Aorta (tissue), 5 donors: ENCODE results near the gene PPARG. TPM values are rescaled to one million over a fixed set of nuclear protein-coding genes. Genes with fewer than 3 reads are reported as not detected.
A peak's percentile ranks its signal among the peaks of the same experiment; 100 is the strongest.

Source experiments
- ATAC-seq: fragments of 200-7000 bp; cut with Tn5 transposase; one replicate; pipeline ENCODE4 v1.9.1; 2022; ENCODE audit warnings: moderate library complexity; ENCODE audit not compliant: low FRiP score
- DNase-seq, 2 donors: peaks; one replicate each; pipeline ENCODE4 v3.0.0-alpha.2; 2020
- H3K27ac ChIP-seq, 2 donors: one replicate each; pipeline ENCODE4 v1.5.1; 2013; ENCODE audit warnings: low read length in 2 of 2, mild to moderate bottlenecking in 2 of 2, moderate library complexity in 2 of 2, control low read depth in 1 of 2, inconsistent platforms in 1 of 2, low read depth in 1 of 2
- H3K27me3 ChIP-seq, 2 donors: one replicate each; pipeline ENCODE4 v1.6.1; 2013; ENCODE audit warnings: control low read depth in 1 of 2, low read length in 1 of 2, mild to moderate bottlenecking in 1 of 2, moderate library complexity in 1 of 2; ENCODE audit not compliant: insufficient read depth in 2 of 2, control insufficient read depth in 1 of 2
- H3K36me3 ChIP-seq, 2 donors: one replicate each; pipeline ENCODE4 v1.6.1; 2013; ENCODE audit warnings: control low read depth in 1 of 2, low read length in 1 of 2, mild to moderate bottlenecking in 1 of 2; ENCODE audit not compliant: insufficient read depth in 2 of 2, control insufficient read depth in 1 of 2
- H3K4me1 ChIP-seq, 2 donors: one replicate each; pipeline ENCODE4 v1.6.1; 2013; ENCODE audit warnings: low read length in 2 of 2, control low read depth in 1 of 2, mild to moderate bottlenecking in 1 of 2, moderate library complexity in 1 of 2; ENCODE audit not compliant: insufficient read depth in 2 of 2, control insufficient read depth in 1 of 2
- H3K4me3 ChIP-seq, 2 donors: one replicate each; pipeline ENCODE4 v1.5.1; 2013; ENCODE audit warnings: low read length in 2 of 2, control low read depth in 1 of 2, mild to moderate bottlenecking in 1 of 2
- H3K9me3 ChIP-seq: one replicate; pipeline ENCODE4 v1.6.1; 2013; ENCODE audit warnings: mild to moderate bottlenecking, low read length; ENCODE audit not compliant: control insufficient read depth
- WGBS, 2 donors: extraction: QIAGEN DNeasy Blood & Tissue Kit; methylation state at CpG; one replicate each; pipeline ENCODE4 v1.1.7; 2013; 5-methylcytosine and 5-hydroxymethylcytosine counted together
- intact Hi-C, 2 donors: fragments of 100-400 bp; cut with DNase I; formaldehyde crosslinking; loops; one replicate each; pipeline versions ENCODE4 v1.14.2 to v1.15.0; 2022
- polyA plus RNA-seq, 2 donors: library from polyadenylated mRNA; stranded (reverse); fragments of 200-250 nt; gene quantifications; one replicate each; pipeline ENCODE4 v1.2.3, GENCODE V29; 2013
- total RNA-seq, 2 donors: library from RNA; stranded (reverse); fragmentation: NEBNext Ultra II Directional; extraction: Animal tissue kit (Norgen Biotek cat#: 25700); gene quantifications; one replicate each; pipeline ENCODE4 v1.2.1, GENCODE V29; 2021
- donor health status: healthy with polysubstance abuse.
- donor health status: Bipolar disorder and iron deficiency.
- donor health status: DM: no; HTN: no; CAD: no.
- donor health status: DM: no; HTN: no; CAD: no.
- donor health status: DM: yes; HTN: yes; CAD: no.

Gene PPARG
- total and polyA plus RNA-seq, 4 donors: 5.1 to 21.0 (median 17.5) TPM

GRCh38 chr3:12440927-12441714 is 152.3 kb downstream of the PPARG start:
- 17 to 21% methylated on average over 20 to 21 of the region's 21 CpGs for WGBS, 2 donors
- H3K4me3 ChIP-seq: no peak overlapping the region
- H3K9me3 ChIP-seq: no peaks in the 10 kb centered on the region
- ATAC-seq (peak; percentile 75), DNase-seq (peak; percentile 78 to 84)
- no peaks in the 10 kb centered on the region for H3K36me3 ChIP-seq
- no peaks in the 10 kb centered on the region for H3K4me1 ChIP-seq
- intact Hi-C loops: no loop called here
- no peak overlapping the region for H3K27ac ChIP-seq
- H3K27me3 ChIP-seq: no peaks in the 10 kb centered on the region

GRCh38 chr3:12442654-12443501 is 154.0 kb downstream of the PPARG start:
- DNase-seq (peak in 1 of 2 donors; percentile 28), ATAC-seq (no peak)
- Histone ChIP-seq H3K36me3 (no peaks in the 10 kb centered on the region), H3K4me1 (no peaks in the 10 kb centered on the region), H3K9me3 (peaks cover 1% of the 10 kb centered on the region), H3K4me3 (no peak overlapping the region), H3K27me3 (no peaks in the 10 kb centered on the region), H3K27ac (no peak overlapping the region)
- WGBS, 2 donors: 38 to 52% methylated on average over 20 of the region's 20 CpGs
- intact Hi-C loops: no loop called here

- no peaks in the 10 kb centered on the region for H3K27me3 ChIP-seq
- 87 to 89% methylated on average over 10 of the region's 10 CpGs for WGBS, 2 donors
These were observed 155.1 kb downstream of the PPARG start for GRCh38 chr3:12443781-12444522.

GRCh38 chr3:12444582-12445471 is 156.0 kb downstream of the PPARG start:
- DNase-seq: peak in 1 of 2 donors; percentile 64
- Histone ChIP-seq H3K27me3 (no peaks in the 10 kb centered on the region), H3K4me1 (no peaks in the 10 kb centered on the region), H3K36me3 (no peaks in the 10 kb centered on the region), H3K9me3 (peaks cover 1% of the 10 kb centered on the region), H3K27ac (no peak overlapping the region), H3K4me3 (no peak overlapping the region)
- WGBS, 2 donors: 56% methylated on average over 24 of the region's 24 CpGs
- ATAC-seq: no peak
- intact Hi-C loops: no loop called here

More at GRCh38 chr3:12443781-12444522, 155.1 kb downstream of the PPARG start:
- ATAC-seq (no peak), DNase-seq (peak in 1 of 2 donors; percentile 68)
- H3K4me3 ChIP-seq: no peak overlapping the region
- intact Hi-C loops: no loop called here
- no peaks in the 10 kb centered on the region for H3K36me3 ChIP-seq
- H3K9me3 ChIP-seq: peaks cover 1% of the 10 kb centered on the region
- no peaks in the 10 kb centered on the region for H3K4me1 ChIP-seq
- no peak overlapping the region for H3K27ac ChIP-seq

GRCh38 chr3:12445523-12446240 is 156.8 kb downstream of the PPARG start:
- Histone ChIP-seq H3K4me3 (no peak overlapping the region), H3K4me1 (no peaks in the 10 kb centered on the region), H3K36me3 (no peaks in the 10 kb centered on the region), H3K27ac (no peak overlapping the region), H3K27me3 (no peaks in the 10 kb centered on the region), H3K9me3 (peaks cover 1% of the 10 kb centered on the region)
- ATAC-seq: no peak
- peak in 1 of 2 donors; percentile 52 for DNase-seq
- 85 to 95% methylated on average over 8 of the region's 8 CpGs for WGBS, 2 donors
- intact Hi-C loops: no loop called here

- Histone ChIP-seq H3K9me3 (peaks cover 1% of the 10 kb centered on the region), H3K36me3 (no peaks in the 10 kb centered on the region), H3K27ac (no peak overlapping the region), H3K27me3 (no peaks in the 10 kb centered on the region), H3K4me1 (no peaks in the 10 kb centered on the region), H3K4me3 (no peak overlapping the region)
- DNase-seq: no peak
- 90% methylated on average over 7 of the region's 7 CpGs for WGBS, 2 donors
- intact Hi-C loops: no loop called here
- ATAC-seq: no peak
These were observed 157.4 kb downstream of the PPARG start for GRCh38 chr3:12446298-12446697.

GRCh38 chr3:12447075-12447474 is 158.2 kb downstream of the PPARG start:
- peaks cover 1% of the 10 kb centered on the region for H3K9me3 ChIP-seq
- no peaks in the 10 kb centered on the region for H3K4me1 ChIP-seq
- H3K27me3 ChIP-seq: no peaks in the 10 kb centered on the region
- no peak overlapping the region for H3K27ac ChIP-seq
- H3K36me3 ChIP-seq: no peaks in the 10 kb centered on the region
- ATAC-seq (no peak), DNase-seq (no peak)
- intact Hi-C loops: no loop called here
- 91 to 93% methylated on average over 4 of the region's 4 CpGs for WGBS, 2 donors
- H3K4me3 ChIP-seq: no peak overlapping the region
